ENCODE results near the gene R3HDM4.
"Not testable (repeated sequence)": the region's sequence is repeated elsewhere in the genome, so short reads cannot be mapped to it uniquely, and the experiment has no call there.

The R3HDM4 gene

GRCh38 chr19:913080-913748 lies at the start of gene R3HDM4:
TSS of gene R3HDM4 (minus strand) at chr19:913219. CDS start at chr19:913157, 62 bp downstream.
- DNase-seq (ENCODE audit: low spot score) = peak; percentile 96

GRCh38 chr19:961866-962620 lies 49.0 kb upstream of the R3HDM4 start:
- DNase-seq (ENCODE audit: low spot score) = peak; percentile 90

- no peak for DNase-seq (ENCODE audit: low spot score)
These were observed 47.6 kb upstream of the R3HDM4 start for GRCh38 chr19:960601-960938.

GRCh38 chr19:960020-960419 lies 47.0 kb upstream of the R3HDM4 start:
- DNase-seq (ENCODE audit: low spot score) = no peak

- DNase-seq (ENCODE audit: low spot score) = no peak
These were observed 46.2 kb upstream of the R3HDM4 start for GRCh38 chr19:958967-959855.

GRCh38 chr19:957578-957977 lies 44.6 kb upstream of the R3HDM4 start:
- not testable (repeated sequence) for DNase-seq (ENCODE audit: low spot score)

- peak; percentile 79 for DNase-seq (ENCODE audit: low spot score)
These were observed 43.9 kb upstream of the R3HDM4 start for GRCh38 chr19:956766-957440.

- DNase-seq (ENCODE audit: low spot score) = no peak
These were observed 43.1 kb upstream of the R3HDM4 start for GRCh38 chr19:955803-956765.

GRCh38 chr19:954672-955494 lies 41.9 kb upstream of the R3HDM4 start:
- DNase-seq (ENCODE audit: low spot score) = no peak

GRCh38 chr19:954272-954671 lies 41.3 kb upstream of the R3HDM4 start:
- no peak for DNase-seq (ENCODE audit: low spot score)

GRCh38 chr19:953445-954271 lies 40.6 kb upstream of the R3HDM4 start:
- DNase-seq (ENCODE audit: low spot score) = no peak

- no peak for DNase-seq (ENCODE audit: low spot score)
These were observed 39.8 kb upstream of the R3HDM4 start for GRCh38 chr19:952680-953444.

GRCh38 chr19:952049-952679 lies 39.1 kb upstream of the R3HDM4 start:
- no peak for DNase-seq (ENCODE audit: low spot score)

GRCh38 chr19:950352-951066 lies 37.5 kb upstream of the R3HDM4 start:
- DNase-seq (ENCODE audit: low spot score) = no peak

- DNase-seq (ENCODE audit: low spot score) = no peak
These were observed 36.0 kb upstream of the R3HDM4 start for GRCh38 chr19:948842-949496.

- no peak for DNase-seq (ENCODE audit: low spot score)
These were observed 34.9 kb upstream of the R3HDM4 start for GRCh38 chr19:947707-948539.

All from AG08396 (cell line).